H1 (cell line): ENCODE measurements around the gene MARCHF3. TPM values are rescaled to one million over a fixed set of nuclear protein-coding genes. Genes with fewer than 3 reads are reported as not detected.

Source experiments
- CTCF ChIA-PET: fragments of 300-600 bp; sonication (Branson Sonifier 250); formaldehyde crosslinking; loops from one replicate; lab custom pipeline; 2021; ENCODE audit not compliant: partially characterized antibody; lab: Charles Lee
- POLR2A ChIA-PET: fragments of 300-600 bp; sonication (Branson Sonifier 250); formaldehyde crosslinking; loops from one replicate; lab custom pipeline; 2021; ENCODE audit warnings: inconsistent platforms; ENCODE audit not compliant: partially characterized antibody; lab: Charles Lee
- DNase-seq, 2 experiments: peaks; one replicate each; pipeline versions ENCODE4 v3.0.0 to v3.0.0-alpha.2; 2010 to 2022; ENCODE audit warnings: low spot score in 2 of 2, low read depth in 1 of 2, mixed read lengths in 1 of 2
- FAIRE-seq: peaks from 2 replicates; lab custom pipeline; 2011; peaks lifted over from hg19 to GRCh38; lab: Jason Lieb, UNC
- H2AFZ ChIP-seq: 2 replicates; pipeline ENCODE4 v1.8.1; 2012; ENCODE audit warnings: low read length, inconsistent platforms
- H2AK5ac ChIP-seq: 2 replicates; pipeline ENCODE4 v1.6.1; 2013; ENCODE audit warnings: low read depth, low read length
- H2BK120ac ChIP-seq: replicated peaks from 2 replicates; pipeline ENCODE3; 2013; ENCODE audit warnings: low read depth, low read length, inconsistent platforms
- H2BK12ac ChIP-seq: 2 replicates; pipeline ENCODE4 v1.6.1; 2013; ENCODE audit warnings: low read depth, low read length
- H2BK15ac ChIP-seq: 2 replicates; pipeline ENCODE4 v1.6.1; 2013; ENCODE audit warnings: low read length
- H2BK20ac ChIP-seq: 2 replicates; pipeline ENCODE4 v1.6.1; 2013; ENCODE audit warnings: low read length
- H2BK5ac ChIP-seq: 2 replicates; pipeline ENCODE4 v1.6.1; 2013; ENCODE audit warnings: low read depth, low read length
- H3K14ac ChIP-seq: 2 replicates; pipeline ENCODE4 v1.6.1; 2013; ENCODE audit warnings: inconsistent platforms; ENCODE audit not compliant: insufficient read length
- H3K18ac ChIP-seq: 2 replicates; pipeline ENCODE4 v1.6.1; 2013; ENCODE audit warnings: low read length; ENCODE audit errors: extremely low read depth
- H3K23ac ChIP-seq: 2 replicates; pipeline ENCODE4 v1.6.1; 2013; ENCODE audit warnings: inconsistent platforms; ENCODE audit not compliant: insufficient read length
- H3K23me2 ChIP-seq: 2 replicates; pipeline ENCODE4 v1.6.1; 2013; ENCODE audit warnings: low read depth, low read length
- H3K27ac ChIP-seq: 2 replicates; pipeline ENCODE4 v1.6.1; 2011; ENCODE audit warnings: low read depth, low read length, inconsistent platforms
- H3K27me3 ChIP-seq, 4 experiments: replicated peaks in 1 of 4; 1 replicate in 1 of 4; 2 replicates in 3 of 4; pipeline versions ENCODE4 v1.6.1 to v1.8.1; 2011 to 2013; ENCODE audit warnings: low read length in 3 of 4, mild to moderate bottlenecking in 3 of 4, inconsistent platforms in 2 of 4, mixed read lengths in 2 of 4, moderate library complexity in 1 of 4; ENCODE audit not compliant: control insufficient read depth in 3 of 4, insufficient read depth in 3 of 4; ENCODE audit errors: extremely low read depth in 1 of 4
- H3K36me3 ChIP-seq, 4 experiments: 2 replicates each; pipeline versions ENCODE4 v1.6.1 to v1.8.1; 2011 to 2013; ENCODE audit warnings: mild to moderate bottlenecking in 4 of 4, low read length in 3 of 4, moderate library complexity in 2 of 4, control low read depth in 1 of 4, inconsistent platforms in 1 of 4; ENCODE audit not compliant: insufficient read depth in 4 of 4, control insufficient read depth in 2 of 4
- H3K4ac ChIP-seq: replicated peaks from 2 replicates; pipeline ENCODE3; 2013; ENCODE audit warnings: low read length, low read depth, mixed read lengths, inconsistent platforms; ENCODE audit not compliant: insufficient read length
- H3K4me1 ChIP-seq, 4 experiments: replicated peaks in 1 of 4; 1 replicate in 1 of 4; 2 replicates in 3 of 4; pipeline versions ENCODE4 v1.6.1 to v1.8.1; 2011 to 2013; ENCODE audit warnings: low read length in 3 of 4, inconsistent platforms in 2 of 4, mixed read lengths in 1 of 4; ENCODE audit not compliant: insufficient read depth in 4 of 4, control insufficient read depth in 3 of 4
- H3K4me2 ChIP-seq, 2 experiments: 2 replicates each; pipeline versions ENCODE4 v1.6.1 to v1.8.1; 2011 to 2013; ENCODE audit warnings: low read depth in 2 of 2, low read length in 2 of 2, control low read depth in 1 of 2, inconsistent platforms in 1 of 2, mild to moderate bottlenecking in 1 of 2; ENCODE audit not compliant: insufficient read depth in 1 of 2
- H3K4me3 ChIP-seq, 4 experiments: fragments of 200-600, 300-600 bp in 1 of 4; sonication (generic), shearing (Covaris generic), sonication (Bioruptor Twin) in 1 of 4; 2 replicates each; pipeline versions ENCODE4 v1.5.1 to v1.8.1; 2011 to 2016; ENCODE audit warnings: low read length in 4 of 4, low read depth in 3 of 4, control low read depth in 2 of 4, inconsistent platforms in 2 of 4, mild to moderate bottlenecking in 2 of 4, mixed read lengths in 1 of 4, moderate library complexity in 1 of 4; ENCODE audit not compliant: insufficient read depth in 2 of 4; ENCODE audit errors: extremely low read depth in 1 of 4
- H3K56ac ChIP-seq: replicated peaks from 2 replicates; pipeline ENCODE3; 2013; ENCODE audit warnings: low read depth, mild to moderate bottlenecking, mixed read lengths, low read length, inconsistent platforms; ENCODE audit not compliant: insufficient read length
- H3K79me1 ChIP-seq: 2 replicates; pipeline ENCODE4 v1.6.1; 2013; ENCODE audit warnings: low read depth, low read length, control low read depth
- H3K79me2 ChIP-seq, 2 experiments: 2 replicates each; pipeline versions ENCODE4 v1.6.1 to v1.8.1; 2012 to 2013; ENCODE audit warnings: low read length in 2 of 2, mild to moderate bottlenecking in 2 of 2, inconsistent platforms in 1 of 2; ENCODE audit not compliant: insufficient read depth in 2 of 2, control insufficient read depth in 1 of 2
- H3K9ac ChIP-seq, 4 experiments: replicated peaks in 1 of 4; 1 replicate in 1 of 4; 2 replicates in 3 of 4; pipeline versions ENCODE4 v1.6.1 to v1.8.1; 2011 to 2013; ENCODE audit warnings: low read depth in 3 of 4, low read length in 3 of 4, control low read depth in 2 of 4, mild to moderate bottlenecking in 2 of 4, moderate library complexity in 2 of 4, inconsistent platforms in 1 of 4; ENCODE audit errors: extremely low read depth in 1 of 4
- H3K9me3 ChIP-seq, 2 experiments: 2 replicates each; pipeline versions ENCODE4 v1.6.1 to v1.8.1; 2012 to 2013; ENCODE audit warnings: mild to moderate bottlenecking in 2 of 2, moderate library complexity in 2 of 2, control low read depth in 1 of 2, inconsistent platforms in 1 of 2, low read depth in 1 of 2, low read length in 1 of 2, mixed read lengths in 1 of 2; ENCODE audit not compliant: insufficient read depth in 2 of 2
- H4K20me1 ChIP-seq, 2 experiments: replicated peaks in 1 of 2; 2 replicates each; pipeline versions ENCODE3 to v1.8.1; 2011 to 2013; ENCODE audit warnings: inconsistent platforms in 2 of 2, low read length in 2 of 2, mild to moderate bottlenecking in 1 of 2; ENCODE audit not compliant: insufficient read depth in 2 of 2, control insufficient read depth in 1 of 2
- H4K5ac ChIP-seq: 2 replicates; pipeline ENCODE4 v1.6.1; 2013; ENCODE audit warnings: low read length, low read depth, mixed read lengths, inconsistent platforms; ENCODE audit not compliant: insufficient read length
- H4K8ac ChIP-seq: 2 replicates; pipeline ENCODE4 v1.8.0; 2013; ENCODE audit warnings: mild to moderate bottlenecking, moderate library complexity, low read length, inconsistent platforms; ENCODE audit not compliant: insufficient read depth; ENCODE audit errors: extremely low read depth
- H4K91ac ChIP-seq: replicated peaks from 2 replicates; pipeline ENCODE3; 2013; ENCODE audit warnings: low read length, mixed read lengths, inconsistent platforms; ENCODE audit not compliant: insufficient read length
- E2F6 ChIP-seq: IDR thresholded peaks from 2 replicates; pipeline ENCODE4 v1.6.1; 2012; ENCODE audit warnings: inconsistent platforms
- EP300 ChIP-seq, 2 experiments: IDR thresholded peaks; 1 replicate in 1 of 2; 2 replicates in 1 of 2; pipeline ENCODE4 v1.6.1; 2011 to 2012; ENCODE audit warnings: low read depth in 2 of 2, low read length in 2 of 2, mild to moderate bottlenecking in 2 of 2, borderline replicate concordance in 1 of 2, inconsistent platforms in 1 of 2, moderate library complexity in 1 of 2
- EZH2 ChIP-seq: fragments of 200-600 bp; sonication (generic); IDR thresholded peaks from 2 replicates; pipeline ENCODE4 v1.7.1; 2012; ENCODE audit warnings: low read depth, mild to moderate bottlenecking, moderate library complexity, low read length, inconsistent platforms; ENCODE audit not compliant: severe bottlenecking
- JUND ChIP-seq: IDR thresholded peaks from 2 replicates; pipeline ENCODE4 v1.6.1; 2011; ENCODE audit warnings: mild to moderate bottlenecking, improper control_type of control experiment, low read length
- PHF8 ChIP-seq: fragments of 200-600 bp; sonication (generic); conservative IDR thresholded peaks from 2 replicates; pipeline ENCODE4 v1.7.1; 2012; ENCODE audit warnings: low read depth, mild to moderate bottlenecking, inconsistent platforms, low read length, moderate library complexity
- POLR2AphosphoS5 ChIP-seq: IDR thresholded peaks from 2 replicates; pipeline ENCODE4 v1.6.1; 2011; ENCODE audit warnings: low read depth, low read length
- RAD21 ChIP-seq, 2 experiments: IDR thresholded peaks in 1 of 2; conservative IDR thresholded peaks in 1 of 2; 2 replicates each; pipeline ENCODE4 v1.6.1; 2011; ENCODE audit warnings: low read depth in 2 of 2, low read length in 2 of 2, improper control_type of control experiment in 1 of 2, inconsistent platforms in 1 of 2, mild to moderate bottlenecking in 1 of 2, moderate library complexity in 1 of 2
- SAP30 ChIP-seq: fragments of 300-600 bp; sonication (generic); IDR thresholded peaks from 2 replicates; pipeline ENCODE4 v1.7.1; 2012; ENCODE audit warnings: low read length, moderate library complexity, mild to moderate bottlenecking, inconsistent platforms; ENCODE audit not compliant: insufficient read depth, insufficient replicate concordance
- SP2 ChIP-seq: IDR thresholded peaks from 2 replicates; pipeline ENCODE4 v1.6.1; 2012; ENCODE audit warnings: mild to moderate bottlenecking, low read length, inconsistent platforms
- SRF ChIP-seq: IDR thresholded peaks from 2 replicates; pipeline ENCODE4 v1.6.1; 2011; ENCODE audit warnings: mild to moderate bottlenecking, low read depth, low read length, moderate library complexity
- WGBS, 2 experiments: shearing (Covaris generic) in 1 of 2; methylation state at CpG; one replicate each; pipeline versions ENCODE4 v1.1.6 to v1.1.7; 2013 to 2015; ENCODE audit warnings: low lambda C conversion rate in 2 of 2, mixed read lengths in 2 of 2, inconsistent platforms in 1 of 2, low coverage in 1 of 2, missing lambda C conversion rate in 1 of 2; ENCODE audit not compliant: insufficient replicate concordance in 2 of 2, insufficient coverage in 1 of 2, insufficient read length in 1 of 2; ENCODE audit errors: extremely low coverage in 1 of 2, missing lambda C conversion rate in 1 of 2; 5-methylcytosine and 5-hydroxymethylcytosine counted together
- polyA plus RNA-seq, 7 experiments: library from polyadenylated mRNA; depleted of rRNA in 3 of 7; stranded (reverse) in 5 of 7; unstranded in 2 of 7; fragments of >200 nt in 5 of 7; fragments of 200-250 nt in 2 of 7; gene quantifications; 1 replicate in 5 of 7; 2 replicates in 1 of 7; 4 replicates in 1 of 7; pipeline versions ENCODE4 v1.2.1 to v1.2.3, GENCODE V29; 2011 to 2013; ENCODE audit warnings: missing spikeins in 2 of 7, mixed read lengths in 2 of 7
- total RNA-seq: library from RNA; stranded (reverse); fragmentation: NEBNext Ultra II Directional; extraction: Animal tissue kit (Norgen Biotek cat#: 25700); gene quantifications from 2 replicates; pipeline ENCODE4 v1.2.1, GENCODE V29; 2021
- TF ChIP-seq, protein P1 (sequence below): IDR thresholded peaks from 2 replicates; pipeline ENCODE4 v1.6.1; 2011; ENCODE audit warnings: low read depth, mild to moderate bottlenecking, low read length; ENCODE audit not compliant: insufficient read depth

The MARCHF3 gene
- total and polyA plus RNA-seq, 2 of the 8 experiments (the other 6 are each of a cell fraction or from before 2014, with no cell fraction given): 12.0 to 16.9 TPM

DNA sequence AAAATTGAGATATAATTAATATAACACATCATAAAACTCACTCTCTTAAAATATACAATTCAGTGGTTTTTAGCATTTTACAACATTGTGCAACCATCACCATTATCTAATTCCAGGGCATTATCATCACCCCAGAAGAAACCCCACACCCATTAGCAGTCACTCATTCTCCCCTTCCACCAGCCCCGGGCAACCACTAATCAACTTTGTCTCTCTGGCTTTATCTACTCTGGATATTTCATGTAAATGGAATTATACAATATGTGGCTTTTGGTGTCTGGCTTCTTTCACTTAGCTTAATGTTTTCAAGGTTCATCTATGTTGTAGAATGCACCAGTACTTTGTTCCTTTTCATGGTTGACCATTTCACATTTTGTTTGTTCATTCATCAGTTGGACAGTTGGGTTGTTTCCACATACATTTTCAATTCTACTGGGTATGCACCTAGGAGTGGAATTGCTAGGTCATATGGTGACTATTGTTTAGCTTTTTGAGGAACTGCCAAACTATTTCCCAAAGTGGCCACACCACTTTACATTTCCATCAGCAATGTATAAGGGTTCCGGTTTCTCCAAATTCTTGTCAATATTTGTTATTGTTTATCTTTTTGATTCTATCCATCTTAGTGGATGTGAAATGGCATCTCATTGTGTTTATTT, 62.4 kb downstream of the MARCHF3 start:
- no peak for FAIRE-seq
- Histone ChIP-seq H3K4me2 (no peak overlapping the region), H3K79me2 (no peaks in the 10 kb centered on the region; a peak in 1 of 4 replicates), H2BK120ac (no peak overlapping the region), H3K36me3 (no peaks in the 10 kb centered on the region), H3K79me1 (peaks cover 2% of the 10 kb centered on the region; the same call in 1 of the 2 replicates), H3K23me2 (no peaks in the 10 kb centered on the region), H2BK5ac (no peak overlapping the region), H4K8ac (no peak overlapping the region), H4K91ac (no peak overlapping the region), H4K5ac (no peak overlapping the region), H3K18ac (no peak overlapping the region), H4K20me1 (no peaks in the 10 kb centered on the region), H3K27ac (no peak overlapping the region), H3K4me1 (peaks cover 0 to 8% (median 3%) of the 10 kb centered on the region in 4 experiments; a peak in 2 of 7 replicates), H2BK15ac (no peak overlapping the region), H3K4ac (no peak overlapping the region), H3K23ac (no peak overlapping the region), H3K9me3 (no peaks in the 10 kb centered on the region), H3K27me3 (no peaks in the 10 kb centered on the region), H2AFZ (no peak overlapping the region), H3K9ac (no peak overlapping the region), H3K56ac (no peak overlapping the region), H3K14ac (no peak overlapping the region), H2AK5ac (no peak overlapping the region), H2BK12ac (no peak overlapping the region), H3K4me3 (no peak overlapping the region), H2BK20ac (no peak overlapping the region)
- no peak for DNase-seq
- 91% methylated on average over 2 of the region's 2 CpGs; no CpG with 5 or more reads in 1 of the 2 experiments for WGBS, 2 experiments
- POLR2A ChIA-PET: no interaction called here
- CTCF ChIA-PET: interaction anchor here (0.6 kb wide), 1 partner anchor 525 kb away, joined by 4 read pairs; no protein-coding TSS in a partner anchor
- TF ChIP-seq SP2: no peak
- TF ChIP-seq RAD21 (IDR thresholded peaks at IDR 0.05 in 1 of 2, conservative IDR thresholded peaks at IDR 0.05 in 1 of 2; ENCODE audit: low read depth in 2 of 2, low read length in 2 of 2): no peak
- TF ChIP-seq EZH2: no peak
- no peak for TF ChIP-seq EP300 (IDR thresholded peaks at IDR 0.05; ENCODE audit: borderline replicate concordance in 1 of 2, low read depth in 2 of 2, low read length in 2 of 2)
- TF ChIP-seq POLR2AphosphoS5: no peak
- TF ChIP-seq SAP30: no peak
- no peak for TF ChIP-seq JUND
- no peak for TF ChIP-seq SRF
- TF ChIP-seq E2F6: no peak
- TF ChIP-seq PHF8: no peak
- TF ChIP-seq, protein P1, sequence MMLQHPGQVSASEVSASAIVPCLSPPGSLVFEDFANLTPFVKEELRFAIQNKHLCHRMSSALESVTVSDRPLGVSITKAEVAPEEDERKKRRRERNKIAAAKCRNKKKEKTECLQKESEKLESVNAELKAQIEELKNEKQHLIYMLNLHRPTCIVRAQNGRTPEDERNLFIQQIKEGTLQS: no peak
